ENCODE results near the gene SCGB1A1.
"Not testable (repeated sequence)": the region's sequence is repeated elsewhere in the genome, so short reads cannot be mapped to it uniquely, and the experiment has no call there.

DNA sequence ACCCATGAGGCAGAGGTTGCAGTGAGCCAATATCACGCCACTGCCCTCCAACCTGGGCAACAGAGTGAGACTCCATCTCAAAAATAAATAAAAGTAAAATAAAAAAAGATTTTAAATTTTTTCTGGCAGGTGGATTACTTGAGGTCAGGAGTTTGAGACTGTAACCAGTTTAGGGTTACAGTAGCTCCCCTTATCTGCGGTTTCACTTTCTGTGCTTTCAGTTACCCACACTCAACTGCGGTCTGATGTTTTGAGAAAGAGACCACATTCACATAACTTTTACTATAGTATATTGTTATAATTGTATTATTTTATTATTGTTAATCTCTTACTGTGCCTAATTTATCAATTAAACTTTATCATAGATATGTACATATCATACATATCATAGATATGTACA lies 32.8 kb upstream of the SCGB1A1 start:
- TF ChIP-seq, protein P1, sequence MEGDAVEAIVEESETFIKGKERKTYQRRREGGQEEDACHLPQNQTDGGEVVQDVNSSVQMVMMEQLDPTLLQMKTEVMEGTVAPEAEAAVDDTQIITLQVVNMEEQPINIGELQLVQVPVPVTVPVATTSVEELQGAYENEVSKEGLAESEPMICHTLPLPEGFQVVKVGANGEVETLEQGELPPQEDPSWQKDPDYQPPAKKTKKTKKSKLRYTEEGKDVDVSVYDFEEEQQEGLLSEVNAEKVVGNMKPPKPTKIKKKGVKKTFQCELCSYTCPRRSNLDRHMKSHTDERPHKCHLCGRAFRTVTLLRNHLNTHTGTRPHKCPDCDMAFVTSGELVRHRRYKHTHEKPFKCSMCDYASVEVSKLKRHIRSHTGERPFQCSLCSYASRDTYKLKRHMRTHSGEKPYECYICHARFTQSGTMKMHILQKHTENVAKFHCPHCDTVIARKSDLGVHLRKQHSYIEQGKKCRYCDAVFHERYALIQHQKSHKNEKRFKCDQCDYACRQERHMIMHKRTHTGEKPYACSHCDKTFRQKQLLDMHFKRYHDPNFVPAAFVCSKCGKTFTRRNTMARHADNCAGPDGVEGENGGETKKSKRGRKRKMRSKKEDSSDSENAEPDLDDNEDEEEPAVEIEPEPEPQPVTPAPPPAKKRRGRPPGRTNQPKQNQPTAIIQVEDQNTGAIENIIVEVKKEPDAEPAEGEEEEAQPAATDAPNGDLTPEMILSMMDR (conservative IDR thresholded peaks at IDR 0.05 in 1 of 2, IDR thresholded peaks at IDR 0.05 in 1 of 2; ENCODE audit: low read depth in 1 of 2, low read length in 2 of 2), result not testable (repeated sequence)
- not testable (repeated sequence) for TF ChIP-seq EZH2 (IDR thresholded peaks at IDR 0.05; ENCODE audit: low read length, missing control alignments)
